Measurements from ENCODE around the gene CFAP100.

The CFAP100 gene

GRCh38 chr3:126394179-126394976 lies at the start of gene CFAP100:
Gene CFAP100, plus strand, starts transcription at chr3:126394909. Its CDS starts 1,092 bp downstream, at chr3:126396001.
- DNase-seq, result no peak
- in situ Hi-C loops (cut with MboI; ENCODE audit: low pct_unique_long_range_greater_than_20kb, low sequenced_read_pairs), result no loop called here

DNA sequence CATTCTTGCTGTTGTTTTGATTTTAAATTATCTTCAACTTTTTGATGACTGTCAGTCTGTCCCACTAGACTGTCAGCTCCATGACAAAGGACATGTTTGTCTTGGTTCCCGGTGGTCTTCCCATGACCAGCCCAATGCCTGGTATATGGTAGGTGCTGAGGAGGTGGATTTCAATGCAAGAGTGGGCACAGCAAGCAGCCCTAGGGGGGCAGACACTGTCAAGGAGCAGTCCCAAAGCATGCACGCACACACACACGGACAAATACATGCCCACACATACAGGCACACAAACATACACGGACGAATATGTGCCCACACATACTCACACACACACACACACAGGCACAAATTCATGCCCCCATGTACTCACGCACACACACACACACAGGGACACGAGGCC lies 49.5 kb upstream of the CFAP100 start:
- DNase-seq, result no peak
- in situ Hi-C loops (cut with MboI; ENCODE audit: low pct_unique_long_range_greater_than_20kb, low sequenced_read_pairs), result no loop called here

GRCh38 chr3:126345641-126346460 lies 48.9 kb upstream of the CFAP100 start:
- in situ Hi-C loops (cut with MboI; ENCODE audit: low pct_unique_long_range_greater_than_20kb, low sequenced_read_pairs), result no loop called here
- no peak for DNase-seq

DNA sequence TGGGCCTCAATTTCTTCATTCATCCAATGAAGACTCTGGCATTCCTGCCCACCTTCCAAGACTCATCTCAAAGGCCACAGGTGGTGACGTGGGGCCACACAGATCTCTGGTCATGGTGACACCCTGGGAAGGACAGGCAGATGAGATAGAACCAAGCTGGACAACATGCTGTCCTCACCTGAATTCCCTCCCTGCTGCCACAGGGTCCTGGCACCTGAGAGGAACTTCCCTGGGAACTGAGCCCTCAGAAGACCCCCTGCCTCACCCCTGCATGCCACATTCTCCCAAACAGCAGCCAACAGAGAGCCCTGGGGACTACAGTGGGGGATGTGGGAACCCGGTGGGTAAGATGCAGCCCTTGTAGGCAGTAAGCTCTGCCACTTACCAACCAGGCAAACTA lies 48.2 kb upstream of the CFAP100 start:
- in situ Hi-C loops (cut with MboI; ENCODE audit: low pct_unique_long_range_greater_than_20kb, low sequenced_read_pairs), result no loop called here
- DNase-seq, result no peak

DNA sequence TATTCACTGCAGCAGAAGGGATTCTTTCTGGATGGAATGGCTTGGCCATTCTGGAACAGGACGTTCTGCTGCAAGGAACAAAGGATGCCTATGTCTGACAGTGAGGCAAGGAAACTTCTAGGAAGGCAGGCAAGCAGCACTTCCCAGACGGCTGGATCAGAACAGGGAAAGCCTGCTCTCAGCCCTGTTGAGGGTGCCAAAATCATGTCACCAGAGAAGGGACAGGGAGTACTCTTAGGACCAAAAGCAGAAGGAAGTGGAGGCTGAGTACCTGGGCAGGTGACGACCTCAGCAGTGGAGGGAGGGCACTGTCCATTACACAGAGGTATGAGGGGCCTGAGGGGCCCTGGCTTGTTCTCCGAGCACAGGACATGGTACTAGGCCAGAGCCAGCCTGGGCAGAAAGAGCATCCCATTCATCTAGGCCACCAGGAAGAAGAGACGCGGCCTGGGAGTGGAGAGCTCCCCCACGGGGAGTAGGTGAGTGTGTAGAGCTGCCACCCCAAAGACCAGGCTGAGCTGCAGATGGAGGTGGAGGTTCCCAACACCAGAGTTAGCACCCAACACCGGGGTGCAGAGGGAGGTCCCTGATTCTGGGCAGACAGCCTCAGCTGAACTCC lies 47.1 kb upstream of the CFAP100 start:
- no peak for DNase-seq
- in situ Hi-C loops (cut with MboI; ENCODE audit: low pct_unique_long_range_greater_than_20kb, low sequenced_read_pairs), result no loop called here

DNA sequence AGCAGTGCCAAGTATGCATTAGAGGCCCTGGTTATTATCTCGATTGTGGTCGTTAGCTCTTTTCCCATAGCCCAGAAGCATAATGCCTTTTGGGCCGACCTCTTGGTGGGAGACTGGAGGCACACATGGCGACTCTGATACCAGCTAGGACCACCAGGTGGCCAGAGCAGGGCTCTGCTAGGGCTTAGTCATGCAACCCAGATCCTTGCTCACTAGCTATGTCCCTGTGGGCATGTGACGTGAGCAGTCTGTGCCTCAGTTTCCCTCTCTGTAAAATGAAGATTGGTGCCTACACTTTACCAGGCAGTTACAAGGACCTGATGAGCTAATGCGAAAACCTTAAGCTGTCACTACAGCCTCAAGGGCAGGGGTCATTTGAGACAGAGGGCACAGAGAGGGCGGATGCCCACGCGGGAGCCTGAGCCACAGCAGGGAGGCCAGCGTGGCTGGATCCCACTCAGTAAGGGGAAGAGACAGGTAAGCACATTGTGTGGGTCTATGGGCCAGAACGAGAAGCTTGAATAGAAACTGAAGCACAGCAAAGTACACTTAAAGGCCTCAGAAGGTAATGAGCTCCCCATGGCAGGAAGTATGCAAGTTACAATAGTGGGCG lies 46.3 kb upstream of the CFAP100 start:
- DNase-seq, result no peak
- in situ Hi-C loops (cut with MboI; ENCODE audit: low pct_unique_long_range_greater_than_20kb, low sequenced_read_pairs), result no loop called here

- in situ Hi-C loops (cut with MboI; ENCODE audit: low pct_unique_long_range_greater_than_20kb, low sequenced_read_pairs), result no loop called here
- DNase-seq, result no peak
These were observed 45.6 kb upstream of the CFAP100 start for GRCh38 chr3:126349071-126349470.

DNA sequence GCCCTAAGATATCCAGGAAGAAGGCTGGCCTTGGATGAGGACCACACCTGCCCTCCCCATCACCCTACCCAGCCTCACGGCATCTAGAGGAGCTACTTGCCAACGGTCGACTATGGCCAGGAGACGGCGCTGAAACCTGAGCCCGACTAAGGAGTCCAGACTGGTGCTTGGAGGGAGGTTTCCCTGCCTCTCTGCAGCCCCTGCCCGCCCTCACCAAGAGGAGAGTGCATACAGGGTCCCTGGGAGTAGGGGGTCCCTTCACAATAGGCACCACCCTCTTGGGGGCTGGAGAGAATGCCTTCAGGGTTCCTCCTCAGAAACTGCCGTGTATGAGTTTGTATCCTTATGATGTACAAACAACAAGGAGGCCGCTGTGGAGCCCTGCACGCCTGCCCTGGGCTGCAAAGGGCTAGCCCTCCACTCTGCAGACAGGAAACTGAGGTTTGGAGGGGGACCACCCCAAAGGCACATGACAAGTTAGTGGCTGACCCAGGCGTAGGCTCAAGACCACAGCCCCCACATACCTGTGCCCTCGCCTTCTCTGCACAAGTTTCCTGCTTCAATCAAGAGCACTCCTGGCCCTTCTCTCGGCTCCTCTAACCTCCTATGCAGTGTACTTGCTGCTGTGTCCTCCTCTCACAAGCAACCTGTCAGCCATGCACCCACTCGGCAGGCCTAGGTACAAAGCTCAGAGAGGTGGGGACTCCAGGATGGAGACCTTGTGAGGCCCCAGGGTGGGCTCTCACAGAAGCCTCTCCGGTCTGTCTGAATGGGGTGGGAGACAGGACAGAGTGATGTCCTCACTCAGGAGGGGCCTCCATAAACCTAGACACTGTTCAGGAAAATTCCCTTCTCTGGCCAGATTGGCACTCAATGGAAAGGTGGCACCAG lies 44.9 kb upstream of the CFAP100 start:
- in situ Hi-C loops (cut with MboI; ENCODE audit: low pct_unique_long_range_greater_than_20kb, low sequenced_read_pairs), result no loop called here

GRCh38 chr3:126350502-126351085 lies 44.1 kb upstream of the CFAP100 start:
- in situ Hi-C loops (cut with MboI; ENCODE audit: low pct_unique_long_range_greater_than_20kb, low sequenced_read_pairs), result no loop called here

More for the DNA sequence above, 44.9 kb upstream of the CFAP100 start:
- no peak for DNase-seq

DNA sequence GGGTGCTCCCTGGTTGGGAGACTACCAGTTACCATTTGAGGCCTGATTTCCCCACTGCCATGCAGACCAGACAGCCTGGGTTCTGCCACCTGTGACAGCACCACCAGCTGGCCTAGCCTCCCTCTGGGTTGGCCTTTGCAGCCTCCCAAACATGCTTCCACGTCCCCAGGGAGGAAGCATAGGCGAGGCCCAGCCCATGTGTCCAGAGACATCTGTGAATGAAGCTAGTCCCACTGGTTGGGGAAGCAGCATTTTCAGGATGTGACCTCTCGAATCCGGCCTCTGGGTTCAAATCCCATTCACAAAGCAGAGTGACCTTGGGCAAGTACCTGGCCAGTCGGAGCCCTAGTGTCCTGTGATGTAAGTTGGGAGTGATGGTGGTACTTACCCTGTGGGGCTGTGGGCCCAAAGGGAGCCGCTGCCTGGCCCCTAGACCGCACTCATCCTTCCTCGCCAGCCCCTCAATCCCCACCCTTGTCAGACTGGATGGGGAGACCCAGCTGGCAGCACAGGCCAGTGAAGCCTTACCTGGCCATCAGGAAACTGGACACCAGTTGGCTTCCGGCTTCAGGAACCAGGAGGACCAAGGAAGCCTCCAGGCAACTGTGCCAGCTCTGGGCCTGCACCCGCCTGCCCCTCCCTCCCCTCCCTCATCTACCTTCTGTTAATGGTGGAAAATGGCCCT lies 43.5 kb upstream of the CFAP100 start:
- DNase-seq, result no peak
- in situ Hi-C loops (cut with MboI; ENCODE audit: low pct_unique_long_range_greater_than_20kb, low sequenced_read_pairs), result no loop called here

More at GRCh38 chr3:126350502-126351085, 44.1 kb upstream of the CFAP100 start:
- no peak for DNase-seq

- no peak for DNase-seq
- in situ Hi-C loops (cut with MboI; ENCODE audit: low pct_unique_long_range_greater_than_20kb, low sequenced_read_pairs), result no loop called here
These were observed 42.8 kb upstream of the CFAP100 start for GRCh38 chr3:126351771-126352475.

GRCh38 chr3:126352476-126353454 lies 41.9 kb upstream of the CFAP100 start:
- no peak for DNase-seq
- in situ Hi-C loops (cut with MboI; ENCODE audit: low pct_unique_long_range_greater_than_20kb, low sequenced_read_pairs), result no loop called here

GRCh38 chr3:126353694-126354321 lies 40.9 kb upstream of the CFAP100 start:
- DNase-seq, result no peak
- in situ Hi-C loops (cut with MboI; ENCODE audit: low pct_unique_long_range_greater_than_20kb, low sequenced_read_pairs), result no loop called here

DNA sequence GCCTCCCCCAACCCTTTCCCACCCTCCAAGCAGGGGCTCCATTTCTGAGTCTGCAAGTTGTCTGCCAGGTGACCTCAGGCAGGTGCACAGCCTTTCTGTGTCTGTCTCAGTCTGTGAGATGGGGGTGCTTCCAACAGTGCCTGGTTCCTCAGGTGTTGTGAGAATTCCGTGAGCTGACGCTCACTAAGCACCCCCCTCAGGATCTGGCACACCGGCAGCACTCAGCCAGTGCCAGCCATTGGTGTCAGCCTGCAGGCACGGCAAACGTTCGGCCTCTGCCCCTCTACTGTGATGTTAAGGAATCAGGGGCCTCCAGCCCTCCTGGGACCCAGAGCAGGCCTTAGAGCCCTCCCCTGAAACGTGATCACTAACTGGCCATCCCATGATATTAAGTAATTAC lies 39.9 kb upstream of the CFAP100 start:
- DNase-seq, result no peak
- in situ Hi-C loops (cut with MboI; ENCODE audit: low pct_unique_long_range_greater_than_20kb, low sequenced_read_pairs), result no loop called here

- in situ Hi-C loops (cut with MboI; ENCODE audit: low pct_unique_long_range_greater_than_20kb, low sequenced_read_pairs), result no loop called here
- DNase-seq, result no peak
These were observed 39.5 kb upstream of the CFAP100 start for GRCh38 chr3:126355251-126355650.

All from KBM-7 (cell line).